Transverse colon (tissue), 4 donors: Measurements from ENCODE around the gene SFXN5. TPM values are rescaled to one million over a fixed set of nuclear protein-coding genes. Genes with fewer than 3 reads are reported as not detected.

Experiments used
- DNase-seq: peaks from one replicate; pipeline ENCODE4 v3.0.0-alpha.2; 2019
- H3K27ac ChIP-seq, 4 donors: fragments of 200-600 bp; sonication (generic); 2 replicates each; pipeline ENCODE4 v1.5.1; 2016 to 2018; ENCODE audit warnings: inconsistent platforms in 4 of 4
- H3K27me3 ChIP-seq: fragments of 200-600 bp; sonication (generic); 2 replicates; pipeline ENCODE4 v1.5.1; 2017; ENCODE audit warnings: inconsistent platforms
- H3K36me3 ChIP-seq, 4 donors: fragments of 200-600 bp; sonication (generic); 2 replicates each; pipeline ENCODE4 v1.5.1; 2017 to 2019; ENCODE audit warnings: inconsistent platforms in 4 of 4
- H3K4me1 ChIP-seq, 4 donors: fragments of 200-600 bp; sonication (generic); 2 replicates each; pipeline ENCODE4 v1.5.1; 2017 to 2020; ENCODE audit warnings: inconsistent platforms in 4 of 4
- H3K4me3 ChIP-seq, 4 donors: fragments of 200-600 bp; sonication (generic); 1 replicate in 1 of 4; 2 replicates in 3 of 4; pipeline versions ENCODE4 v1.5.1 to v1.6.1; 2017 to 2019; ENCODE audit warnings: inconsistent platforms in 4 of 4
- H3K9me3 ChIP-seq, 2 donors: fragments of 200-600 bp; sonication (generic); 2 replicates each; pipeline ENCODE4 v1.5.1; 2017 to 2019; ENCODE audit warnings: inconsistent platforms in 2 of 2
- CTCF ChIP-seq, 5 experiments: fragments of 200-600 bp in 3 of 5; fragments of 450-650 bp in 2 of 5; sonication (generic) in 3 of 5; IDR thresholded peaks; 1 replicate in 2 of 5; 2 replicates in 3 of 5; pipeline ENCODE4 v1.5.1; 2016 to 2017; ENCODE audit warnings: antibody characterized with exemption in 5 of 5, inconsistent platforms in 3 of 5, mild to moderate bottlenecking in 2 of 5, moderate library complexity in 1 of 5
- EP300 ChIP-seq: sonication (generic); formaldehyde crosslinking; IDR thresholded peaks from one replicate; pipeline ENCODE4 v1.6.1; 2017; ENCODE audit warnings: antibody characterized with exemption, low read depth
- POLR2A ChIP-seq: fragments of 450-650 bp; IDR thresholded peaks from one replicate; pipeline ENCODE4 v1.6.1; 2016; ENCODE audit warnings: antibody characterized with exemption, mild to moderate bottlenecking, moderate library complexity
- POLR2AphosphoS5 ChIP-seq, 3 donors: sonication (generic); formaldehyde crosslinking; IDR thresholded peaks; one replicate each; pipeline ENCODE4 v1.6.1; 2016; ENCODE audit warnings: antibody characterized with exemption in 3 of 3
- WGBS, 2 donors: methylation state at CpG; one replicate each; pipeline ENCODE4 v1.1.5; 2018; ENCODE audit warnings: low coverage in 1 of 2; 5-methylcytosine and 5-hydroxymethylcytosine counted together
- in situ Hi-C, 4 donors: fragments of 200-750 bp; cut with MboI; loops; one replicate each; pipeline versions ENCODE4 v1.15.0 to v1.15.1; 2017; ENCODE audit warnings: low sequenced_read_pairs in 3 of 4, low pct_ligation_motif_present in 1 of 4, low pct_unique_long_range_greater_than_20kb in 1 of 4
- intact Hi-C: fragments of 100-400 bp; cut with DNase I; formaldehyde crosslinking; loops from one replicate; pipeline ENCODE4 v1.15.1; 2023; ENCODE audit warnings: low total_unique reads
- total RNA-seq, 4 donors: library from RNA; depleted of rRNA; stranded (reverse); fragments of >200 nt; gene quantifications; one replicate each; pipeline ENCODE4 v1.1.0, GENCODE V29; 2016

Gene SFXN5
- total RNA-seq, 4 donors from 2014 or later, result 12.3 to 98.4 (median 42.7) TPM

- in situ Hi-C loops, result loop anchor here in 2 of 4 donors (25.0 kb wide), 2 partner anchors 268 to 293 kb away; no protein-coding TSS in a partner anchor
- DNase-seq, result no peak
- H3K27me3 ChIP-seq, result peaks cover 15% of the 10 kb centered on the region
- intact Hi-C loops, result loop anchor here (5.0 to 10.0 kb wide), 2 partner anchors 78 to 280 kb away; no protein-coding TSS in a partner anchor
- no peak for TF ChIP-seq CTCF (IDR thresholded peaks at IDR 0.05)
- TF ChIP-seq POLR2AphosphoS5 (IDR thresholded peaks at IDR 0.05), result no peak
- no peak for TF ChIP-seq EP300
- TF ChIP-seq POLR2A, result no peak
- H3K4me3 ChIP-seq, result no peak overlapping the region
- peaks cover 4 to 31% (median 20%) of the 10 kb centered on the region in 4 donors for H3K4me1 ChIP-seq
- no peaks in the 10 kb centered on the region for H3K9me3 ChIP-seq
- WGBS, 2 donors, result 84% methylated on average over 9 of the region's 9 CpGs; no CpG with 5 or more reads in 1 of the 2 donors
- H3K36me3 ChIP-seq, result peaks cover 0 to 9% (median 2%) of the 10 kb centered on the region in 4 donors
- H3K27ac ChIP-seq, result no peak overlapping the region
These were observed 177.0 kb downstream of the SFXN5 start for GRCh38 chr2:72894514-72894913.

- in situ Hi-C loops, result loop anchor here in 2 of 4 donors (25.0 kb wide), 2 partner anchors 269 to 294 kb away; no protein-coding TSS in a partner anchor
- TF ChIP-seq CTCF (IDR thresholded peaks at IDR 0.05) (peak; percentile 32 to 67 (median 55)), POLR2A (no peak)
These were observed 177.8 kb downstream of the SFXN5 start for GRCh38 chr2:72893594-72894319.

GRCh38 chr2:72892506-72893173, 178.9 kb downstream of the SFXN5 start:
- Histone ChIP-seq H3K27me3 (peaks cover 13% of the 10 kb centered on the region), H3K36me3 (peaks cover 0 to 9% (median 2%) of the 10 kb centered on the region in 4 donors), H3K9me3 (no peaks in the 10 kb centered on the region), H3K4me1 (peaks cover 4 to 49% (median 34%) of the 10 kb centered on the region in 4 donors), H3K27ac (no peak overlapping the region), H3K4me3 (no peak overlapping the region)
- TF ChIP-seq POLR2A (no peak), CTCF (IDR thresholded peaks at IDR 0.05) (peak; percentile 64 to 86 (median 72))
- peak; percentile 76 for DNase-seq
- intact Hi-C loops, result loop anchor here (5.0 to 10.0 kb wide), 2 partner anchors 80 to 282 kb away; no protein-coding TSS in a partner anchor
- in situ Hi-C loops, result loop anchor here in 2 of 4 donors (25.0 kb wide), 2 partner anchors 270 to 295 kb away; no protein-coding TSS in a partner anchor
- 17% methylated on average over 11 of the region's 11 CpGs; no CpG with 5 or more reads in 1 of the 2 donors for WGBS, 2 donors

More at GRCh38 chr2:72893594-72894319, 177.8 kb downstream of the SFXN5 start:
- 64% methylated on average over 15 of the region's 15 CpGs; no CpG with 5 or more reads in 1 of the 2 donors for WGBS, 2 donors
- Histone ChIP-seq H3K4me3 (no peak overlapping the region), H3K36me3 (peaks cover 0 to 9% (median 2%) of the 10 kb centered on the region in 4 donors), H3K27ac (no peak overlapping the region), H3K4me1 (peaks cover 4 to 38% (median 25%) of the 10 kb centered on the region in 4 donors), H3K27me3 (peaks cover 13% of the 10 kb centered on the region), H3K9me3 (no peaks in the 10 kb centered on the region)
- intact Hi-C loops, result loop anchor here (5.0 to 10.0 kb wide), 2 partner anchors 79 to 281 kb away; no protein-coding TSS in a partner anchor
- DNase-seq, result peak; percentile 48

Other genes with a start within 250 kb of the SFXN5 start
- gene EXOC6B, start 245.7 kb downstream of the SFXN5 start, total RNA-seq, result 10 to 100 TPM; 15.7 to 58.4 (median 37.9) TPM
- gene SPR, start 184.3 kb downstream of the SFXN5 start, total RNA-seq, result 100 to 1,000 TPM in 1 of 4 donors, 10 to 100 TPM in 3; 83.8 to 431 (median 98.0) TPM
- gene EMX1, start 154.2 kb downstream of the SFXN5 start, total RNA-seq, result 1 to 10 TPM in 3 of 4 donors, not detected in 1; 1.5 to 2.9 (median 2.7) TPM
- 10 to 100 TPM; 22.7 to 31.0 (median 26.9) TPM for gene RAB11FIP5, start 41.2 kb upstream of the SFXN5 start, total RNA-seq
- gene NOTO, start 130.9 kb upstream of the SFXN5 start, total RNA-seq, result not detected
- 10 to 100 TPM in 3 of 4 donors, 1 to 10 TPM in 1; 6.4 to 16.1 (median 13.4) TPM for gene SMYD5, start 142.5 kb upstream of the SFXN5 start, total RNA-seq
- 10 to 100 TPM; 44.3 to 77.1 (median 61.8) TPM for gene PRADC1, start 161.5 kb upstream of the SFXN5 start, total RNA-seq
- 100 to 1,000 TPM in 3 of 4 donors, 10 to 100 TPM in 1; 87.9 to 171 (median 116) TPM for gene CCT7, start 162.6 kb upstream of the SFXN5 start, total RNA-seq
- 1 to 10 TPM; 1.4 to 10.0 (median 5.7) TPM for gene FBXO41, start 212.8 kb upstream of the SFXN5 start, total RNA-seq
- gene EGR4, start 221.8 kb upstream of the SFXN5 start, total RNA-seq, result not detected